Measurements from ENCODE around the gene ADTRP. TPM values are rescaled to one million over a fixed set of nuclear protein-coding genes. Genes with fewer than 3 reads are reported as not detected.

ADTRP gene
- total and polyA plus RNA-seq, 2 of the 13 experiments (the other 11 are each of a cell fraction or from before 2014, with no cell fraction given), result not detected

GRCh38 chr6:11821781-11822180 lies 43.2 kb upstream of the ADTRP start:
- Histone ChIP-seq H3K27ac (ENCODE audit: extremely low read length, insufficient read depth, low read length) (no peak overlapping the region), H3K4me1 (ENCODE audit: insufficient read depth, low read length) (no peaks in the 10 kb centered on the region), H3K36me3 (replicated peaks in 1 of 2; ENCODE audit: control insufficient read depth in 1 of 2, insufficient read depth in 2 of 2, low read length in 2 of 2) (no peaks in the 10 kb centered on the region), H3K27me3 (ENCODE audit: control insufficient read depth in 1 of 2, insufficient read depth in 2 of 2, low read length in 2 of 2) (0 out of 5 replicates have a peak, but pooled peaks cover 0 to 3% of the 10 kb centered on the region in 2 experiments), H2AFZ (ENCODE audit: low read length) (no peak overlapping the region), H3K4me2 (ENCODE audit: low read depth, low read length) (no peak overlapping the region), H3K9me3 (ENCODE audit: low read length) (no peaks in the 10 kb centered on the region), H4K20me1 (ENCODE audit: insufficient read depth, low read length) (no peaks in the 10 kb centered on the region), H3K4me3 (replicated peaks in 1 of 3; ENCODE audit: insufficient read depth in 1 of 3, low read depth in 2 of 3, low read length in 3 of 3) (no peak overlapping the region), H3K9ac (ENCODE audit: insufficient read depth, low read depth, low read length) (no peak overlapping the region), H3K79me2 (ENCODE audit: insufficient read depth, low read length) (no peaks in the 10 kb centered on the region)
- DNase-seq (ENCODE audit: low spot score), result no peak
- in situ Hi-C loops (cut with HindIII; ENCODE audit: extremely low pct_ligation_motif_present, low pct_unique_long_range_greater_than_20kb), result no loop called here
- no peak for FAIRE-seq
- BruUV-seq (replicated peaks), result no TSS peak
- TF ChIP-seq POLR2G (IDR thresholded peaks at IDR 0.05; ENCODE audit: low read depth, low read length) (no peak), ZNF34 (CRISPR knock-in tag; IDR thresholded peaks at IDR 0.05; ENCODE audit: borderline replicate concordance) (no peak), ZNF225 (CRISPR knock-in tag; IDR thresholded peaks at IDR 0.05) (no peak), EED (CRISPR knock-in tag; IDR thresholded peaks at IDR 0.05) (no peak), RXRB (CRISPR knock-in tag; IDR thresholded peaks at IDR 0.05; ENCODE audit: borderline replicate concordance) (no peak), SMARCC2 (IDR thresholded peaks at IDR 0.05) (no peak), E2F1 (CRISPR knock-in tag; IDR thresholded peaks at IDR 0.05) (no peak), ZNF30 (CRISPR knock-in tag; IDR thresholded peaks at IDR 0.05) (no peak), ARID4A (CRISPR knock-in tag; IDR thresholded peaks at IDR 0.05; ENCODE audit: borderline replicate concordance) (no peak), ZNF619 (CRISPR knock-in tag; IDR thresholded peaks at IDR 0.05) (no peak), ZBTB26 (CRISPR knock-in tag; IDR thresholded peaks at IDR 0.05; ENCODE audit: borderline replicate concordance) (no peak), GLI4 (CRISPR knock-in tag; IDR thresholded peaks at IDR 0.05; ENCODE audit: borderline replicate concordance) (no peak), ZNF251 (CRISPR knock-in tag; IDR thresholded peaks at IDR 0.05) (no peak)
- CTCF ChIA-PET (ENCODE audit: low intra/inter-chr PET ratio, low total read pairs), result no interaction called here
- WGBS (ENCODE audit: low lambda C conversion rate), result 30% methylated on average over 3 of the region's 3 CpGs
- intact Hi-C loops (cut with micrococcal nuclease; ENCODE audit: unreplicated experiment), result loop anchor here (1.0 kb wide), 1 partner anchor 413 kb away; no protein-coding TSS in a partner anchor
- POLR2A ChIA-PET, result no interaction called here
- no peak for ATAC-seq

All from HepG2 (cell line).